Effector memory CD4-positive, alpha-beta T cell (primary cell): ENCODE measurements around the gene TRERF1.
"Not testable (repeated sequence)": the region's sequence is repeated elsewhere in the genome, so short reads cannot be mapped to it uniquely, and the experiment has no call there.

Source experiments
- DNase-seq, 3 donors: peaks; one replicate each; pipeline ENCODE4 v3.0.0-alpha.2; 2020
- H3K27ac ChIP-seq: 2 replicates; pipeline ENCODE4 v1.7.0; 2013; ENCODE audit warnings: mild to moderate bottlenecking, low read length, moderate library complexity; ENCODE audit not compliant: insufficient read depth, poor library complexity, severe bottlenecking
- H3K27me3 ChIP-seq: replicated peaks from 2 replicates; pipeline ENCODE4 v1.7.0; 2013; ENCODE audit warnings: mild to moderate bottlenecking, low read length; ENCODE audit not compliant: insufficient read depth, control insufficient read depth, poor library complexity, severe bottlenecking
- H3K36me3 ChIP-seq: 2 replicates; pipeline ENCODE4 v1.7.0; 2013; ENCODE audit warnings: mild to moderate bottlenecking, low read length, moderate library complexity; ENCODE audit not compliant: control insufficient read depth, insufficient read depth
- H3K4me1 ChIP-seq: 2 replicates; pipeline ENCODE4 v1.7.0; 2013; ENCODE audit warnings: low read length, mild to moderate bottlenecking; ENCODE audit not compliant: control insufficient read depth, insufficient read depth, poor library complexity, severe bottlenecking
- H3K4me3 ChIP-seq: 2 replicates; pipeline ENCODE4 v1.7.0; 2013; ENCODE audit warnings: low read length, low read depth, mild to moderate bottlenecking; ENCODE audit not compliant: insufficient read depth, poor library complexity, severe bottlenecking
- H3K9me3 ChIP-seq: 2 replicates; pipeline ENCODE4 v1.7.0; 2013; ENCODE audit warnings: mild to moderate bottlenecking, low read length, moderate library complexity; ENCODE audit not compliant: control insufficient read depth

Gene TRERF1

DNA sequence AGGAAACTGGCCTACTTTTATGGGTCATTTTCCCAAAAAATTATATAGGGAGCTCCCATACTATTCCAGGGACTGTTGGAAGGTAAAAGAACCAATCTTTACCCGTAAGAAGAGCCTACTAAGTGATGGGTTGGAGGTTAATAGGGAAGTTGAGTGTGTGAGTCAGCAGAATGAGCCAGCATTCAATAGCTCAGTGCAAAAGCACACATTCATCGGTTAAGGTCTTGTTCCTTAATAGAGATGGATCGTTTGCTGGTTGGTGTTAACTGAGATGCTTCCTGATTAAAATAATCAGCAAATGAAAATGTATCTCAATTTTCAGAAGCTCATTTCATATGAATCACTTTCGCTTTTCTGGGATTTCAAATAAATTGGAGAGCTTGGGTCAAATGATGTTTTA, 118.8 kb downstream of the TRERF1 start:
- Histone ChIP-seq H3K4me1 (no peaks in the 10 kb centered on the region), H3K36me3 (peaks cover 7% of the 10 kb centered on the region), H3K27me3 (no peaks in the 10 kb centered on the region), H3K4me3 (no peak overlapping the region), H3K27ac (no peak overlapping the region), H3K9me3 (no peaks in the 10 kb centered on the region)
- DNase-seq = no peak

DNA sequence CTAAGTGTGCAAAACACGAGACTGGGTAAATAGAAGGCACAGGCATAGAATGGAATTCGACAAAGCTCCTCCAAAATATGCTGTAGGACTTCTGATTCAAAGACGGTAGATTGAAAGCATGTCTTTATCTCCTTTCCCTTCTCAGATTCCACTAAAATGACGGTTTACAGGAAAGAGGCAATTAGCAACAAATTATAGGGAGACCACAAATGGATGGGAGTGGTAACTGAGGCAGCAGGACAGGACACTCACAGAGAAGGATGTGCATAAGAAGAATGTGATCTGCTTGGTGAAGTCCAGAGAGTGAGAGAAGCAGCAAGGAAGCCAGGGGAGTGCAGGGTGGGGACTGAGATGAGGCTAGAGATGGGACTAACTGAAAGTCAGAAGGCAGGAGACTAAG, 120.7 kb downstream of the TRERF1 start:
- Histone ChIP-seq H3K27ac (no peak overlapping the region), H3K36me3 (peaks cover 7% of the 10 kb centered on the region), H3K27me3 (no peaks in the 10 kb centered on the region), H3K4me1 (no peaks in the 10 kb centered on the region), H3K4me3 (no peak overlapping the region), H3K9me3 (no peaks in the 10 kb centered on the region)
- DNase-seq = no peak

DNA sequence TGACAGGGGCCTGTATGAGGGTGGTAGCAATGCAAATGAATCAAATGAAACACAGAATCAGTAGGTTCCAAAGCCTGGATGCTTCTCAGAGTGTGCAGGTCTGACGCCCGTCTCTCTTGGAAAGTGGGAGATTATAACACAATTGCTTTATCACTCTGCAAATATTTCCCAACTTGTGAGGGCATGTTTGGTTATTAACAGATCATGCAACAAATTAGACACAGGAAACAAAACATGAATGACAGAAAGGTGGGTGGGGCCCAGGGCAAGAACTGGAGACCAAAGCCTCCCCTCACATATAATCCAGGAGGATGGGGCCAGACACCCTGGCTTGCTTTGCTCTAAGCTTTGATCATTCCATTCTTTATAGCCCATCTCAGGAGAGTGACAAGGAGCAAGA, 125.5 kb downstream of the TRERF1 start:
- H3K4me3 ChIP-seq = no peak overlapping the region
- no peaks in the 10 kb centered on the region for H3K4me1 ChIP-seq
- DNase-seq = no peak
- H3K27me3 ChIP-seq = no peaks in the 10 kb centered on the region
- H3K27ac ChIP-seq = no peak overlapping the region
- H3K36me3 ChIP-seq = no peaks in the 10 kb centered on the region
- H3K9me3 ChIP-seq = no peaks in the 10 kb centered on the region

DNA sequence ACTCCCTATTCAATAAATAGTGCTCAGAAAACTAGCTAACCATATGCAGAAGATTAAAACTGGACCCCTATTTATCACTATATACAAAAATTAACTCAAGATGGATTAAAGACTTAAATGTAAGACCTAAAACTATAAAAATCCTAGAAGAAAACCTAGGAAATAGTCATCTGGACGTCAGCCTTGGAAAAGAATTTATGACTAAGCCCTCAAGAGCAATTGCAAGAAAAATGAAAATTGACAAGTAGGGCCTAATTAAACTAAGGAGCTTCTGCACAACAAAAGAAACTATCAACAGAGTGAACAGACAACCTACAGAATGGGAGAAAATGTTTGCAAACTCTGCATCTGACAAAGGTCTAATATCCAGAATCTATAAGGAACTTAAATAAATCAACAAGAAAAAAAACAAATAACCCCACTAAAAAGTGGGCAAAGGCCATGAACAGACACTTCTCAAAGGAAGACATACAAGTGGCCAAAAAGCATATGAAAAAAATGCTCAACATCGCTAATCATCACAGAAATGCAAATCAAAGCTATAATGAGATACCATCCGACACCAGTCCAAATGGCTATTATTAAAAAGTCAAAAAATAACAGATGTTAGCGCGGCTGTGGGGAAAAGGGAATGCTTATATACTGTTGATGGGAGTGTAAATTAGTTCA, 126.9 kb downstream of the TRERF1 start:
- not testable (repeated sequence) for H3K27ac ChIP-seq, H3K36me3 ChIP-seq, H3K9me3 ChIP-seq, H3K4me1 ChIP-seq, H3K4me3 ChIP-seq, DNase-seq, H3K27me3 ChIP-seq

DNA sequence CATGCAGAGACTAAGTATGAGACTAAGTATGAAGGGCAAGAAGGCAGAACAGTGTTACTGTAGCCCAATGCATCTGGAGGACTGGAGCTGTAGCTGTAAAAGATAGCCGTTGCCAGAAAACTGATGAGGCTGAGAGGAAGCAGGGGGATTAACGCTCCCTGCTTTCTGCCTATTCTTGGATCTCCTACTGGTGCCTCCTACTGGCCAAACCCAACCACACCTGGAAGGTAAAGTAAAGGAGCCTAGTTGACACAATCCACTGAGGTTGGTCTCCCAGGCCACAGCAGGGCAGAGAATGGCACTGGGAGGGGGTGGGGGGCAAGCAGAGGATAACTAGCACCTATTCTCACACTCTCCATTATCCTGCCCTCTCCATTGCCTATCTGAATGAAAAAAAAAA, 129.1 kb downstream of the TRERF1 start:
- no peak for DNase-seq
- Histone ChIP-seq H3K27ac (no peak overlapping the region), H3K4me1 (no peaks in the 10 kb centered on the region), H3K36me3 (no peaks in the 10 kb centered on the region), H3K27me3 (no peaks in the 10 kb centered on the region), H3K4me3 (no peak overlapping the region), H3K9me3 (no peaks in the 10 kb centered on the region)

DNA sequence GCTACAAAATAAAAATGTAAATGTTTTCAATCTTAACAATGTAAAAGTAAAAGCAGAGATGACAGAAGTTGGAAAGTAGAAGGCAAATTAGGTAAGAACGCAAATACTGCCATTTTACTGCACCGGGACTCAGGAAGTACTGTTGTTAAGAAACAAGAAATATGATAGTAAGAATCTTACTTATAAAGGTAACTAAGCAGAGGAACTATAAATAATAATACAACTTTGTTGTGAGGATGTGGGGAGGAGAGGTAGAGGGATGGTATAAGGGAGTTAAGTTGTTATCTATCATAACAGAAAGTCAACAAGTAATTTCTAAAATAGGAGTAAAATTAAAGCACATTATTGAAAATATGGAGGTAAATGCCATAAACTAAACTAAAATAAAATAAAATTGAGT, 129.8 kb downstream of the TRERF1 start:
- DNase-seq = no peak
- no peaks in the 10 kb centered on the region for H3K9me3 ChIP-seq

DNA sequence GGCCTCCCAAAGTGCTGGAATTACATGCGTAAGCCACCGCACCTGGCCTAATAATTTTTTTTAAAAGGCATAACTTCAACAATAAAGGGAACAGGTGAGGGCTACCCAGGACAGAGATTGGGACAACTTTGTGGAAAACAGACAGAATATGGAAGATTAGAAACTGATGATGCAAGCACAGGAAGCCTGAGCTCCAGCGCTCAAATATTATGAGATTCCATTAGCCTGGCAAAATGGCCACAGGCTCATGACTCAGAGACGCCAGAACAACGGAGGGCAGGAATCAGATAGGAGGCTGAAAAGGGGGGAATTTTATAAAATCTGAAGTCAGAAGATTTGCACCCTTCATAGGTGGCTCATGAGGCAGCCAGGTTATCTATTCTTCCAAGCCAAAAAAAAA, 131.0 kb downstream of the TRERF1 start:
- no peaks in the 10 kb centered on the region for H3K36me3 ChIP-seq
- no peak overlapping the region for H3K27ac ChIP-seq
- H3K4me1 ChIP-seq = no peaks in the 10 kb centered on the region
- no peaks in the 10 kb centered on the region for H3K9me3 ChIP-seq
- no peak overlapping the region for H3K4me3 ChIP-seq
- H3K27me3 ChIP-seq = no peaks in the 10 kb centered on the region
- no peak for DNase-seq

More for the DNA sequence above, 129.8 kb downstream of the TRERF1 start:
- H3K27ac ChIP-seq = no peak overlapping the region
- H3K27me3 ChIP-seq = no peaks in the 10 kb centered on the region
- H3K36me3 ChIP-seq = no peaks in the 10 kb centered on the region
- no peak overlapping the region for H3K4me3 ChIP-seq
- H3K4me1 ChIP-seq = no peaks in the 10 kb centered on the region

DNA sequence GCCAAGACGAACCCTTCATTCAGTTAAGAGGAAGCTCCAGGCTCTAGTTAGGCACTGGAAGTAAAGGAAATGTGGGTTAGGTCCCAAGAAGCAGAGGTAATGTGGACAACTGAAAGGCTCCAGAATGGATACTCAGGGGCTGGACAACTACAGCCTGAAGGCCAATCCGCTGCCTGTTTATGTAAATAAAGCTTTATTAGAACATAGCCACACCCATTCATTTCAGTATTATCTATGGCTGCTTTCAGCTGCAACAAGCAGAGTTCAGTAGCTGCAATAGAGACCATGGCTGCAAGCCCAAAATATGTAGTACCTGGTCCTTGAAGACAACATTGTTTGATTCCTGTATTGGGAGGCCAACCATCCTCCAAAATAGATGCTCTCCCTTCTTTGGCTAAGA, 133.2 kb downstream of the TRERF1 start:
- Histone ChIP-seq H3K4me1 (no peaks in the 10 kb centered on the region), H3K27ac (no peak overlapping the region), H3K27me3 (no peaks in the 10 kb centered on the region), H3K4me3 (no peak overlapping the region), H3K36me3 (no peaks in the 10 kb centered on the region), H3K9me3 (no peaks in the 10 kb centered on the region)
- DNase-seq = no peak

DNA sequence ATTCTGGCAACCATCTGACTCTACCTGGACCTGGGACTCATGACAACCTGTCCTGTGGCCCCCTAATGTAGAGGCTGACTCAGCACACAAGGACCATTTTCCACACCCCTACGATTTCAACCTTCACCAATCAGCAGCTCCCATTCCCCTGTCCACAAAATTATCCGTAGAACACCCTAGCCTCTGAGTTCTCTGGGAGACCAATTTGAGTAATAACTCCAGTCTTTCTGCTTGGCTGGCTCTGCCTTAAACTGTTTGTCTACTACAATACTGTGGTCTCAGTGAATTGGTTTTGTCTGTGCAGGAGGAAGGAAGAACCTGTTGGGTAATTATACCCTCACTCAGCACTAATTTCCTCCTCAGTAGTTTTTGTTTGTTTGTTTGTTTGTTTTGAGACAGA, 134.7 kb downstream of the TRERF1 start:
- DNase-seq = no peak
- Histone ChIP-seq H3K27ac (no peak overlapping the region), H3K27me3 (no peaks in the 10 kb centered on the region), H3K9me3 (no peaks in the 10 kb centered on the region), H3K36me3 (no peaks in the 10 kb centered on the region), H3K4me1 (no peaks in the 10 kb centered on the region), H3K4me3 (no peak overlapping the region)

DNA sequence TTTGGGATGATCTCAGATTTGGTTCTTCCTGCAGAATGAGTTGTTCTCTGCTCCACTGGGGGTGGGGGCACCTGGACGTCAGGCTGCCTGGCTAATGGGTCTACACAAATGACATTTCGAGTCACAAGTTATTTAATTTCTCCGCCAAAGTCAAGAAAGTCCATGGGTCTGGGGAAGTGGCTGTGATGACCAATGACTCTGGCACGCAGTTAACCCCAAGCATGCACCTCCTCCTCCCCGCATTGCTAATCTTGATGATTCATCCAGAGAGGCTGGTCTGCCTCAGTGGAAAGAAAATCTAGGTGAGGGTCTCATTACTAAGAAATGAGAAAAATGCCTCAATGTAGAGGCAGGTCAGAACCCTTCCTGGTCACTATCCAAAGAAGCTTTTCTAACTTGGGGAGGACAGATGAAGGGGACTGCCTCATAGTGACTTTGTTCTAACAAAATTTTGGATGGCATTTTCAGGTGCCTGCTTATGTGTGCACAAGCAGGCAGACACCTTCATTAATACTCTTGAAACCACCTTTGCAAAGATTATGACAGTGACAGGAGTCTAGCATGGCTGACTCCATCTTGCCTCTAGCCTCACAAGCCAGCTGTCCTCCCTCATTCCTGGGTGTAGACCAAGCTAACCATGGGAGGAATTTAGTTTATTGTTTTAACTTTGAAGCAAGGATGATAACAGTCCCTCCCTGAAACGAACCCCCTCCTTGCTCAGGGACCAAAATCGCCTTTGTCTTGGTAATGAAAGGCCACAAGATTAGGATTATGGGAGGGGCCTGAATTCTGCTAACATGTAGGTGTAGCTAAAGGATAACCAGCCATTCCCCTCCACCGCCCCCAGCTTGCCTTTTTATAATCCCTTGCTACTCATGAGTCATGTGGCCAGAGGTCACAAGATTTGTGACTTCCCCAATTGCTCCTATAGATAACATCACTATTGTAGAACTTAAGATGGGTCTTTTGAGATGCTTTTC, 135.4 kb downstream of the TRERF1 start:
- no peak for DNase-seq

More for the DNA sequence above, 135.4 kb downstream of the TRERF1 start:
- Histone ChIP-seq H3K4me3 (no peak overlapping the region), H3K27ac (no peak overlapping the region), H3K4me1 (no peaks in the 10 kb centered on the region), H3K36me3 (no peaks in the 10 kb centered on the region), H3K27me3 (no peaks in the 10 kb centered on the region), H3K9me3 (no peaks in the 10 kb centered on the region)
